Omental fat pad (tissue), 4 donors: ENCODE data around the gene TACC2. TPM values are rescaled to one million over a fixed set of nuclear protein-coding genes. Genes with fewer than 3 reads are reported as not detected.

Experiments
- ATAC-seq: fragments of 150-250 bp; one replicate; pipeline ENCODE4 v1.9.1; 2016; ENCODE audit warnings: mild to moderate bottlenecking, moderate library complexity; ENCODE audit not compliant: low FRiP score
- DNase-seq: peaks from one replicate; pipeline ENCODE4 v3.0.0-alpha.2; 2019; ENCODE audit warnings: low spot score
- CTCF ChIP-seq, 3 donors: fragments of 450-650 bp; IDR thresholded peaks; one replicate each; pipeline ENCODE4 v1.5.1; 2016 to 2017; ENCODE audit warnings: antibody characterized with exemption in 3 of 3, mild to moderate bottlenecking in 3 of 3, moderate library complexity in 2 of 3
- total RNA-seq, 4 donors: library from RNA; depleted of rRNA; stranded (reverse); fragments of >200 nt; gene quantifications; one replicate each; pipeline ENCODE4 v1.1.0, GENCODE V29; 2016

TACC2 gene
- total RNA-seq, 4 donors from 2014 or later, result 23.8 to 33.6 (median 29.4) TPM

- ATAC-seq (peak; percentile 72), DNase-seq (no peak)
- no peak for TF ChIP-seq CTCF (IDR thresholded peaks at IDR 0.05)
These were observed 165.8 kb downstream of the TACC2 start for GRCh38 chr10:122154545-122155366.

GRCh38 chr10:122157451-122157850 lies 168.5 kb downstream of the TACC2 start:
- DNase-seq, result no peak

GRCh38 chr10:122158362-122158761 lies 169.4 kb downstream of the TACC2 start:
- no peak for DNase-seq
- TF ChIP-seq CTCF (IDR thresholded peaks at IDR 0.05), result no peak
- ATAC-seq, result no peak

More at GRCh38 chr10:122157451-122157850, 168.5 kb downstream of the TACC2 start:
- no peak for TF ChIP-seq CTCF (IDR thresholded peaks at IDR 0.05)
- ATAC-seq, result no peak

- ATAC-seq (no peak), DNase-seq (no peak)
- TF ChIP-seq CTCF (IDR thresholded peaks at IDR 0.05), result no peak
These were observed 170.4 kb downstream of the TACC2 start for GRCh38 chr10:122159141-122159970.

GRCh38 chr10:122161795-122162194 lies 172.8 kb downstream of the TACC2 start:
- DNase-seq (no peak), ATAC-seq (no peak)
- no peak for TF ChIP-seq CTCF (IDR thresholded peaks at IDR 0.05)

GRCh38 chr10:122162671-122163173 lies 173.8 kb downstream of the TACC2 start:
- DNase-seq (no peak), ATAC-seq (no peak)
- TF ChIP-seq CTCF (IDR thresholded peaks at IDR 0.05), result no peak
